NCI-H146 treated with DMSO at 0.1 percent for 48 hours (cell line): ENCODE measurements around the gene C9orf40.

Experiments used
- DNase-seq: peaks from one replicate; lab custom pipeline; 2025; ENCODE audit not compliant: unreplicated experiment; lab: John Stamatoyannopoulos, UW

Gene C9orf40

GRCh38 chr9:74952201-74953151 lies at the start of gene C9orf40:
Gene C9orf40 (minus strand): TSS chr9:74952912. CDS start chr9:74952611, 301 bp downstream.
- peak; percentile 36 for DNase-seq

- peak; percentile 11 for DNase-seq
Observed at GRCh38 chr9:75001719-75002421, 49.2 kb upstream of the C9orf40 start.

GRCh38 chr9:75000835-75001234 lies 48.1 kb upstream of the C9orf40 start:
- DNase-seq, result no peak

- no peak for DNase-seq
Observed at GRCh38 chr9:74985041-74985440, 32.3 kb upstream of the C9orf40 start.

- no peak for DNase-seq
Observed at GRCh38 chr9:74983709-74984108, 31.0 kb upstream of the C9orf40 start.

GRCh38 chr9:74979844-74980243 lies 27.1 kb upstream of the C9orf40 start:
- no peak for DNase-seq

- no peak for DNase-seq
Observed at GRCh38 chr9:74977287-74977686, 24.6 kb upstream of the C9orf40 start.

- DNase-seq, result no peak
Observed at GRCh38 chr9:74975538-74975937, 22.8 kb upstream of the C9orf40 start.

GRCh38 chr9:74974558-74974957 lies 21.8 kb upstream of the C9orf40 start:
- no peak for DNase-seq

GRCh38 chr9:74973714-74974113 lies 21.0 kb upstream of the C9orf40 start:
- no peak for DNase-seq

GRCh38 chr9:74963056-74963455 lies 10.3 kb upstream of the C9orf40 start:
- DNase-seq, result no peak

- no peak for DNase-seq
Observed at GRCh38 chr9:74961496-74961895, 8.8 kb upstream of the C9orf40 start.

GRCh38 chr9:74960561-74960960 lies 7.8 kb upstream of the C9orf40 start:
- no peak for DNase-seq

GRCh38 chr9:74958587-74958986 lies 5.9 kb upstream of the C9orf40 start:
- no peak for DNase-seq

GRCh38 chr9:74953235-74953751 lies 581 bp upstream of the C9orf40 start:
- DNase-seq, result no peak

GRCh38 chr9:74951725-74952151 lies 974 bp downstream of the C9orf40 start:
- peak; percentile 34 for DNase-seq

GRCh38 chr9:74951107-74951720 lies 1.5 kb downstream of the C9orf40 start:
- no peak for DNase-seq

GRCh38 chr9:74949859-74950855 lies 2.6 kb downstream of the C9orf40 start:
- no peak for DNase-seq

- no peak for DNase-seq
Observed at GRCh38 chr9:74948937-74949336, 3.8 kb downstream of the C9orf40 start.

GRCh38 chr9:74946686-74947085 lies 6.0 kb downstream of the C9orf40 start:
- no peak for DNase-seq
